ENCODE results near the gene PALM3. TPM values are rescaled to one million over a fixed set of nuclear protein-coding genes. Genes with fewer than 3 reads are reported as not detected.
A peak's percentile ranks its signal among the peaks of the same experiment; 100 is the strongest.
"Not testable (repeated sequence)": the region's sequence is repeated elsewhere in the genome, so short reads cannot be mapped to it uniquely, and the experiment has no call there.

PALM3 gene
- total RNA-seq, 2 donors from 2014 or later = 0.10 TPM; not detected in 1

DNA sequence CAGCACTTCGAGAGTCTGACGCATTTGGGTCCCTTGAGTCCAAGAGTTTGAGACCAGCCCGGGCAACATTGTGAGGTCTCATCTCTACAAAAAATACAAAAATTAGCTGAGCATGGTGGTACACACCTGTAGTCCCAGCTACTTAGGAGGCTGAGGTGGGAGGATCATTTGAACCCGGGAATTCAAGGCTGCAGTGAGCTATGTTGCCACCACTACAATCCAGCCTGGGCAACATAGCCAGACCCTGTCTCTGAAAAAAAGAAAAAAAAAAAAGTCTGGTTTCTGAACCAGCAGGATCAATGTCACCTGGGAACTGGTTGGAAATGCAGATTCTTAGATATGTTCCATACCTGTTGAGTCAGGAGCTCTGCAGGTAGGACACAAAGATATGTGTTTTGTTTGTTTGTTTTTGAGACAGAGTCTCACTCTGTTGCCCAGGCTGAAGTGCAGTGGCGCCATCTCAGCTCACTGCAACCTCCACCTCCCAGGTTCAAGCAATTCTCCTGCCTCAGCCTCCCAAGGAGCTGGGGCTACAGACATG lies 35.2 kb downstream of the PALM3 start:
- not testable (repeated sequence) for H3K27me3 Mint-ChIP-seq (ENCODE audit: low read depth); DNase-seq; H3K27ac Mint-ChIP-seq; H3K9me3 Mint-ChIP-seq; H3K4me3 Mint-ChIP-seq; ATAC-seq (replicated peaks in 1 of 2); H3K36me3 Mint-ChIP-seq (ENCODE audit: insufficient read depth in 2 of 2)
- H3K4me1 Mint-ChIP-seq (ENCODE audit: low read depth) = peaks cover 19% of the 10 kb centered on the region

DNA sequence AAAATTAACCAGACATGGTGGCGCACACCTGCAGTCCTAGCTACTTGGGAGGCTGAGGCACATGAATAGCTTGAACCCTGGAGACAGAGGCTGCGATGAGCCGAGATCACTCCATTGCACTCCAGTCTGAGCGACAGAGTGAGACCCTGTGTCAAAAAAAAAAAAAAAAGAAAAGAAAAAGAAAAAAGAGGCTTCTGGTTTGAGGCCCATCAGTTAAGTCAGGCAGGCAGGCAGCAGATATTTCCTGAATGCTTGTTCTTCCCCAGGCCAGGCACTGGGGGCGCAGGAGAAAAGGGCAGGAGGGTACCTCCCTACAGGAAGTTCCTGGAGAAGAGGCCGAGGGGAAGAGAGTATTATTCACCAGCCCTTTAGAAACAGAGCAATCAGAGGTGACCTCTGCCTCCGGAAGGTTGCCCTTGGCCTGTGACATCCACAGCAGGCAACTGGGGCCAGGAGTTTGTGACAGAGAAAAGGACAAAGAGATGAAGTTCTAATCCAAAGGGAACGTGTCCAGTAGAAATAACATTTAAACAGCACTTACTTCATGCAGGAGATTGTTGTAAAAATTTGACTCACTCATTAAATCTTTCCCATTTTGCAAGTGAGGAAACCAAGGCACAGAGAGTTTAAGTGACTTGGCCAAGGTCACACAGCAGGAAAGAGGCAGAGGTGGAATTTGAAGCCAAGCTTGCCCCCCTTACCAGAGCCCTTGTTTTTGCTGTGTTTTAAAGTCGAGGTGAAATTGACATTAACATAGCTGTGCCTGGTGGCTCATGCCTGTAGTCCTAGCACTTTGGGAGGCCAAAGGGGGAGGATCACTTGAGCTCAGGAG lies 38.3 kb downstream of the PALM3 start:
- Mint-ChIP-seq H3K9me3 (no peaks in the 10 kb centered on the region), H3K27me3 (ENCODE audit: low read depth) (no peaks in the 10 kb centered on the region), H3K4me3 (no peak overlapping the region), H3K4me1 (ENCODE audit: low read depth) (peaks cover 14% of the 10 kb centered on the region), H3K36me3 (ENCODE audit: insufficient read depth in 2 of 2) (no peaks in the 10 kb centered on the region), H3K27ac (no peak overlapping the region)
- ATAC-seq (replicated peaks in 1 of 2) (no peak), DNase-seq (no peak)

- ATAC-seq (replicated peaks in 1 of 2) (no peak), DNase-seq (no peak)
- Mint-ChIP-seq H3K4me1 (ENCODE audit: low read depth) (peaks cover 14% of the 10 kb centered on the region), H3K4me3 (no peak overlapping the region), H3K27me3 (ENCODE audit: low read depth) (no peaks in the 10 kb centered on the region), H3K9me3 (no peaks in the 10 kb centered on the region), H3K27ac (no peak overlapping the region), H3K36me3 (ENCODE audit: insufficient read depth in 2 of 2) (no peaks in the 10 kb centered on the region)
Measured at GRCh38 chr19:14022469-14022868, 39.4 kb downstream of the PALM3 start.

GRCh38 chr19:14021474-14021873 lies 40.4 kb downstream of the PALM3 start:
- no peak overlapping the region for H3K4me3 Mint-ChIP-seq
- peaks cover 14% of the 10 kb centered on the region for H3K4me1 Mint-ChIP-seq (ENCODE audit: low read depth)
- H3K36me3 Mint-ChIP-seq (ENCODE audit: insufficient read depth in 2 of 2) = no peaks in the 10 kb centered on the region
- H3K27ac Mint-ChIP-seq = no peak overlapping the region
- ATAC-seq (replicated peaks in 1 of 2) (peak; percentile 55 to 76), DNase-seq (no peak)
- H3K9me3 Mint-ChIP-seq = no peaks in the 10 kb centered on the region
- no peaks in the 10 kb centered on the region for H3K27me3 Mint-ChIP-seq (ENCODE audit: low read depth)

- H3K27ac Mint-ChIP-seq; DNase-seq; H3K4me3 Mint-ChIP-seq; ATAC-seq (replicated peaks in 1 of 2); H3K36me3 Mint-ChIP-seq (ENCODE audit: insufficient read depth in 2 of 2); H3K27me3 Mint-ChIP-seq (ENCODE audit: low read depth); H3K9me3 Mint-ChIP-seq: not testable (repeated sequence)
- peaks cover 19% of the 10 kb centered on the region for H3K4me1 Mint-ChIP-seq (ENCODE audit: low read depth)
Measured at GRCh38 chr19:14019739-14020138, 42.1 kb downstream of the PALM3 start.

DNA sequence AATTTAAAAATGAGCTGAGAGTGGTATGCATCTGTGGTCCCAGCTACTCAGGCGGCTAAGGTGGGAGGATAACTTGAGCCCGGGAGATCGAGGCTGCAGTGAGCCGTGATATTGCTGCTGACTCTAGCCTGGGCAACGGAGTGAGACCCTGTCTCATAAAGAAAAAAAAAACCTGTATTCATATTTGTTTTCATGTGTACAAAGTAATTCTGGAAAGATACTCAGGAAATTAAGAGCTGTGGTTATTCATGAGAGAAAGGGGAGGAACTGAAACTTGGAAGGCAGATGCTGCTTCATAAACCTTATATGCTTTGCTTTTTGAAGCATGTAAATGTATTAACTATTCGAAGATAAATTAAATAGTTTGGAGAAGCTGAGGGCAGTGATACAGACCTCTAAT lies 42.8 kb downstream of the PALM3 start:
- no peak overlapping the region for H3K27ac Mint-ChIP-seq
- no peak for DNase-seq
- no peak overlapping the region for H3K4me3 Mint-ChIP-seq
- no peaks in the 10 kb centered on the region for H3K27me3 Mint-ChIP-seq (ENCODE audit: low read depth)
- H3K36me3 Mint-ChIP-seq (ENCODE audit: insufficient read depth in 2 of 2) = no peaks in the 10 kb centered on the region
- H3K9me3 Mint-ChIP-seq = no peaks in the 10 kb centered on the region
- peak in 1 of 2 donors; percentile 33 for ATAC-seq (replicated peaks in 1 of 2)
- H3K4me1 Mint-ChIP-seq (ENCODE audit: low read depth) = peaks cover 19% of the 10 kb centered on the region

DNA sequence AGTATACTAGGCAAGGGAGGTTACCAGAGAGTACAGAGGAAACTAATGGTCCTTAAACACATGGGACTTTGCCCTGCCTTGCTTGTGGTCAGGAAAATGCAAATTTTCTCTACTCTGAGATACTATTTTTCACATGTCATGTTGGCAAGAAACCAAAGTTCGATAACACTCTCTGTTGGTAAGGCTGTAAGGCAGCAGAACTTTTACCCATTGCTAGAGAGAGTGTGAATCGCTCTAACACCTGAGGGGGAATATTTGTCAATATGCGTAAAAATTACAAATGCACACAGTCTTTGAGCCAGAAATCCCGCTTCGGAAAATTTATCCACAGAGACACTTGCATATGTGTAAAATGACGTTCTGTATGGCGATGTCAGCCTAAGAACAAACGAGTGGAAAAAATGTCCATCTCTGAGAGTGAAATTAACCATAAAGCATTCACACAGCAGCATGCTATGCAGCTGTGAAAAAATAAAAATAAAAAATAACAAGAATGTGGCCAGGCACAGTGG lies 46.3 kb downstream of the PALM3 start:
- H3K27ac Mint-ChIP-seq = no peak overlapping the region
- H3K27me3 Mint-ChIP-seq (ENCODE audit: low read depth) = no peaks in the 10 kb centered on the region
- no peaks in the 10 kb centered on the region for H3K36me3 Mint-ChIP-seq (ENCODE audit: insufficient read depth in 2 of 2)
- peaks cover 8% of the 10 kb centered on the region for H3K4me1 Mint-ChIP-seq (ENCODE audit: low read depth)
- DNase-seq (no peak), ATAC-seq (replicated peaks in 1 of 2) (peak in 1 of 2 donors; percentile 32)
- no peaks in the 10 kb centered on the region for H3K9me3 Mint-ChIP-seq
- no peak overlapping the region for H3K4me3 Mint-ChIP-seq

DNA sequence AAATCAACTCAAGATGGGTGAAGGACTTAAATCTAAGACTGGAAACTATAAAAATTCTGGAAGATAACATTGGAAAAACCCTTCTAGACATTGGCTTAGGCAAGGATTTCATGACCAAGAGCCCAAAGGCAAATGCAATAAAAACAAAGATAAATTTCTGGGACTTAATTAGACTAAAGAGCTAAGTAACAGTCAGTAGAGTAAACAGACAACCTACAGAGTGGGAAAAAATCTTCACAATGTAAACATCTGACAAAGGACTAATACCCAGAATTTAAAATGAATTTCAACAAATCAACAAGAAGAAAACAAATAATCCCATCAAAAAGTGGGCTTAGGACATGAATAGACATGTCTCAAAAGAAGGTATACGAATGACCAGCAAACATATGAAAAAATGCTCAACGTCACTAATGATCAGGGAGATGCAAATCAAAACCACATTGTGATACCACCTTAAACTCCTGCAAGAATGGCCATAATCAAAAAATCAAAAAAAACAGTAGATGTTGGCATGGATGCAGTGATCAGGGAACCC lies 49.4 kb downstream of the PALM3 start:
- H3K9me3 Mint-ChIP-seq = no peaks in the 10 kb centered on the region
- no peak for ATAC-seq (replicated peaks in 1 of 2)

DNA sequence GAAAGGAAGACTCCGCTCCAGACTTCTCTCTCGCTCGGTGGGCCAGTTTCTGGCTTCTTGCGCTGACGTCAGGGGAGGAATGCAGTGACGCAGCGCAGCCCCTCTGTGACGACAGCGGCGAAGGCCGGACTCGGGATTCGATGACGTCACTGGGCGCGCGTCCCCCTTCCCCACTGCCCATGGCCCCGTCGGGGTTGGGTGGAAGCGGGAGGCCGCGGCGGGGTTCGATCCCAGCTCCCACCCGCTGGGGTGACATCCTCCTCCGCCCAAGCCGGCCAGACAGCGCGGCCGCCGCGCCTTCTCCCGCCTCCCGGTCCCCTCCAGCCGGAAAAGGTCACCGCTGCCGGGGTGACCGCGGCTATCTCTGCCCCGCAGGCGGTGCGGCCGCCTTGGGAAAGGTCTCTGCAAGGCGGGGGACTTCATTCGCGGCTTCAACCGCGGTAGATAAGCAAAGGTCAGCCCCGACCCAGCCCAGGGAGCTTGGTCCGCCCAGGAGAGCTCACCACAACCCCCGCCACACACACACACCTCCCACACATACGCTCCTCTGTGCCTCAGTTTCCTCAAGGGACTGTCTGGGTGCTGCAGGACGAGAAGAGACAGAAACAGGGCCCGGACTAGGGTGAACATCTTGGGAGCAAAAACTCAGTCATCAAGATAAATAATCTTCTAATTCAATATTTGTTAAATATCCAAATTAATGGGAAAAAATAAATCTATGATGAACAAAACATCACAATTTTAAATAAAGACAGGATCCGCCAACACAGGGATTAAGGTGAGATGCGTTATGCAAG lies 54.9 kb downstream of the PALM3 start:
- H3K27me3 Mint-ChIP-seq (ENCODE audit: low read depth) = no peaks in the 10 kb centered on the region
- H3K9me3 Mint-ChIP-seq = no peaks in the 10 kb centered on the region
- H3K4me3 Mint-ChIP-seq = peak overlapping the region; percentile 92 to 95
- no peaks in the 10 kb centered on the region for H3K36me3 Mint-ChIP-seq (ENCODE audit: insufficient read depth in 2 of 2)
- DNase-seq (no peak), ATAC-seq (replicated peaks in 1 of 2) (peak; percentile 11 to 25)
- peak overlapping the region; percentile 98 for H3K27ac Mint-ChIP-seq
- peaks cover 32% of the 10 kb centered on the region for H3K4me1 Mint-ChIP-seq (ENCODE audit: low read depth)

More for the DNA sequence above, 49.4 kb downstream of the PALM3 start:
- H3K27ac Mint-ChIP-seq = no peak overlapping the region
- peaks cover 5% of the 10 kb centered on the region for H3K4me1 Mint-ChIP-seq (ENCODE audit: low read depth)
- no peak for DNase-seq
- no peaks in the 10 kb centered on the region for H3K27me3 Mint-ChIP-seq (ENCODE audit: low read depth)
- no peak overlapping the region for H3K4me3 Mint-ChIP-seq
- no peaks in the 10 kb centered on the region for H3K36me3 Mint-ChIP-seq (ENCODE audit: insufficient read depth in 2 of 2)

DNA sequence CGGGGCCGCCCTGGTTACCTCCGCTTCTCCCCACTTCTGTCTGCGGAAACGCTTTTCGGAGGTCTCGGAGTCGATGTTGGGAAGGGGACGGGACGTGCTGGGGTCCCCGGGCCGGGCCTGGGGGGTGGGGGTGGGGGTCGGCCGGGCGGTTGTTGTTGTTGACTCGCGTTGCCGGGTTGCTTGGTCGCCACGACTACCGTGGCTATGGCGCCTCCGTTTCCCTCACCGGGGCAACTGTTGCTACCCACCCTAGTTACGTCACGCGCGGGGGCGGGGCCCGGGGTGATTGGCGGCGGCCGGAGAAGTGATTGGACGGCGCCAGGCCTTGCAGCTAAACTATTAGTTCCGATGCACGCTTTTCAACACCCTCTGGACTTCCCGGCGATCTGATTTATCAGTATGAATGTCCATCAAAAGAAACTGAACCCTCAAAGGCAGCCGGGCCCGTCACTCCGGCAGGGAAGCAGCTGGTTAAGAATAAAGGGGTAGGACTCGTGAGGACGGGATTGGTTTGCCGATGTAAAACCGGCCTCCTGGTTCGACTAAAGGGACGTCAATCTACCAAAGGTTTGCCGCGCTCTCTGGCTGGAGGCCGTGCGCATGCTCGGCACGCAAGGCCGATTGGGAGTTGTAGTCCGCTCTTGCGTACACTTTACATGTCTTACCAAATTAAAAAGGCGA lies 55.7 kb downstream of the PALM3 start, which contains the start of gene RFX1:
RFX1 (minus strand) TSS at position 236 of the 681 bp plus-strand sequence. CDS start 12,477 bp downstream, outside the sequence.
- peaks cover 40% of the 10 kb centered on the region for H3K4me1 Mint-ChIP-seq (ENCODE audit: low read depth)
- ATAC-seq (replicated peaks in 1 of 2) (peak; percentile 82 to 83), DNase-seq (peak; percentile 100)
- peak within 1 kb of the TSS; percentile 92 to 95 for H3K4me3 Mint-ChIP-seq
- H3K27ac Mint-ChIP-seq = peak within 1 kb of the TSS; percentile 98
- no peaks in the 10 kb centered on the region for H3K36me3 Mint-ChIP-seq (ENCODE audit: insufficient read depth in 2 of 2)
- H3K27me3 Mint-ChIP-seq (ENCODE audit: low read depth) = no peaks in the 10 kb centered on the region
- no peaks in the 10 kb centered on the region for H3K9me3 Mint-ChIP-seq

DNA sequence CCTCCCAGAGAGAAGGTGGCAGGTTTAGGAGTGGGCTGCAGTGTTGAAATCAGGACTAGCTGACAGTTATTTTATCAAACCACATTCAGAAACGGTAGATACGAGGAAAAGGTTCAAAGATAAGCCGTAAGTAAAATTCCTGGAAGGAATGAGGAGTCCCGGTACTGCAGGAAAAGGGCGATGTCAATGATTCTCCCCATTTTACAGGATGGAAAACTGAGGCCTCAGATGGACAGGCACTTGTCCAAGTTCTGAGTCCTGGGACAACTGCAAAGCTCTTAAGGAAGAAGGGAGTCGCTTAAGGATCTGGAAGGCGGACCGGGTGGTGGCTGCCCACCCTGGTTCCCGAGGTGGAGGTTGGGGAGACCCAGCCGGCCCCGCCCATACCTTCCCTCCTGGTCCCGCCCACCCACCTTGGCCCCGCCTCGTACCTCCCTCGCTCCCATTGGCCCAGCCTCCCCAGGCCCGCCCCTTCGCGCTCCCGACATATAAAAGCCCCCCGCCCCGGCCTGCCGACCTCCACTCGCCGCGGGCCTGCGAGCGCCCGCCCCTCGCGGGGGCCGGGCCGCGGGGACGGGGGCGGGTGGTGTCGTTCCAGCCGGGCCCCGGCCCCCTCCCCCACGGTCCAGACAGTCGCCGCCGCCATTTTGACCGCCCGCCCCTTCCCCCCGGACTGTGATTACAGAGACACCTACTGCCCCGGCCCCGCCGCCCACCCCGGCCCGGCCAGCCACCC lies 56.4 kb downstream of the PALM3 start:
- ATAC-seq (replicated peaks in 1 of 2) = peak; percentile 52 to 58
- Mint-ChIP-seq H3K4me1 (ENCODE audit: low read depth) (peaks cover 47% of the 10 kb centered on the region), H3K27ac (peak overlapping the region; percentile 83)

More for the DNA sequence above, 56.4 kb downstream of the PALM3 start:
- Mint-ChIP-seq H3K27me3 (ENCODE audit: low read depth) (no peaks in the 10 kb centered on the region), H3K36me3 (ENCODE audit: insufficient read depth in 2 of 2) (peaks cover under 1 to 2% of the 10 kb centered on the region in 2 donors), H3K4me3 (peak overlapping the region; percentile 87 to 92), H3K9me3 (no peaks in the 10 kb centered on the region)
- peak; percentile 93 for DNase-seq
